ENCODE results near the gene AAMP. TPM values are rescaled to one million over a fixed set of nuclear protein-coding genes. Genes with fewer than 3 reads are reported as not detected.

The AAMP gene
- total and polyA plus RNA-seq, 2 donors (not counting 3 experiments of a cell fraction or from before 2014, with no cell fraction given), result 69.3 to 84.4 TPM

DNA sequence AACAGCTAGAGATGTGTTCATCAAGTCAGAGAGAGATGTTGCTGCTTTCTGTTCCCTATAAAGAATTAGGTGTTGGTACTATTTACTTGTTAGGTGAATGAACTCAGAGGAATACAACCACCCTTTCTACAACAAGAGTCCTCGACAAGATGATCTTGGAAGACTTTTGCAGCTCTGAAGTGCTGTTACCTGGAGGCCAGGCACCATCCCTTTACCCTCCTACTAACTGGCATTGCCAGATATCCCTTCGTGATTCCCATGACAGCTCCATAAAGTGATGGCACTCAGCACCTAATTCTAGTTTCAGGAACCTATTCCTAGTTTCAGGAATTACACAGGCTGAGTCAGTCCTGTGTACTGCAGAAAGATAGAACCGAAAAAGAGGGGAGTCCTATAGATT, 43.0 kb downstream of the AAMP start:
- Histone ChIP-seq H3K79me2 (ENCODE audit: control insufficient read depth, insufficient read depth, low read length) (peaks cover 75% of the 10 kb centered on the region), H3K27ac (ENCODE audit: insufficient read depth, low read depth, low read length) (no peak overlapping the region)
- CTCF ChIA-PET, result interaction anchor here (0.9 to 1.2 kb wide), 2 partner anchors 46 to 67 kb away, joined by 3 to 5 read pairs; no protein-coding TSS in a partner anchor

More for the DNA sequence above, 43.0 kb downstream of the AAMP start:
- Histone ChIP-seq H4K20me1 (replicated peaks; ENCODE audit: control insufficient read depth, extremely low read depth, insufficient read depth, low read length) (peaks cover 5% of the 10 kb centered on the region), H3K9ac (replicated peaks; ENCODE audit: extremely low read depth, insufficient read depth, low read length) (no peak overlapping the region), H3K4me1 (ENCODE audit: control insufficient read depth, extremely low read depth, insufficient read depth, low read length) (peaks cover 50% of the 10 kb centered on the region), H2AFZ (ENCODE audit: low read depth, low read length) (no peak overlapping the region), H3K9me1 (replicated peaks; ENCODE audit: control insufficient read depth, extremely low read depth, insufficient read depth, low read length) (no peaks in the 10 kb centered on the region), H3K4me3 (replicated peaks in 1 of 3; ENCODE audit: insufficient read depth in 1 of 3, low read depth in 1 of 3, low read length in 3 of 3) (no peak overlapping the region), H3K27me3 (ENCODE audit: control insufficient read depth in 2 of 2, insufficient read depth in 2 of 2, low read length in 2 of 2) (no peaks in the 10 kb centered on the region), H3K36me3 (ENCODE audit: control insufficient read depth in 2 of 2, extremely low read depth in 1 of 2, insufficient read depth in 2 of 2, low read length in 2 of 2) (peaks cover 25 to 36% of the 10 kb centered on the region in 2 experiments), H3K4me2 (ENCODE audit: insufficient read depth, low read length) (no peak overlapping the region), H3K9me3 (replicated peaks; ENCODE audit: control insufficient read depth, insufficient read depth, low read length) (no peaks in the 10 kb centered on the region)
- DNase-seq (ENCODE audit: low read depth, low spot score), result no peak
- dilution Hi-C loops (cut with MboI; ENCODE audit: extremely low pct_ligation_motif_present, low sequenced_read_pairs), result no loop called here
- no peak for TF ChIP-seq POLR2AphosphoS5 (IDR thresholded peaks at IDR 0.05; ENCODE audit: insufficient read depth, low read depth, low read length)
- no peak for TF ChIP-seq CTCF (IDR thresholded peaks at IDR 0.05; ENCODE audit: extremely low read depth in 1 of 2, insufficient read depth in 1 of 2, low read depth in 1 of 2, low read length in 2 of 2)
- no peak for TF ChIP-seq FOS (IDR thresholded peaks at IDR 0.05; ENCODE audit: borderline replicate concordance, insufficient read depth, low read length)
- TF ChIP-seq JUN (IDR thresholded peaks at IDR 0.05; ENCODE audit: borderline replicate concordance, insufficient read depth, insufficient read length, low read depth), result no peak
- TF ChIP-seq MAX (IDR thresholded peaks at IDR 0.05; ENCODE audit: insufficient read depth, insufficient read length), result no peak
- TF ChIP-seq POLR2A (IDR thresholded peaks at IDR 0.05; ENCODE audit: low read depth, low read length), result no peak
- no peak for TF ChIP-seq MYC (IDR thresholded peaks at IDR 0.05; ENCODE audit: low read depth, low read length)
- no peak for TF ChIP-seq GATA2 (IDR thresholded peaks at IDR 0.05; ENCODE audit: insufficient read depth, insufficient read length, low read depth, low read length)
- no peak for TF ChIP-seq EZH2 (IDR thresholded peaks at IDR 0.05; ENCODE audit: borderline replicate concordance, low read depth, low read length, severe bottlenecking)
- intact Hi-C loops (cut with micrococcal nuclease), result loop anchor here (5.0 kb wide), 1 partner anchor 180 kb away; no protein-coding TSS in a partner anchor
- POLR2A ChIA-PET, result interaction anchor here (0.6 to 1.4 kb wide), 2 partner anchors 11 to 132 kb away, joined by 3 read pairs; partner anchors contain the start of gene ARPC2
- no TSS peak for BruUV-seq (replicated peaks)
- FAIRE-seq, result no peak

Data from endothelial cell of umbilical vein (primary cell).